Immature natural killer cell (primary cell): Measurements from ENCODE around the gene PLPPR1. TPM values are rescaled to one million over a fixed set of nuclear protein-coding genes. Genes with fewer than 3 reads are reported as not detected.
"Not testable (repeated sequence)": the region's sequence is repeated elsewhere in the genome, so short reads cannot be mapped to it uniquely, and the experiment has no call there.

Experiments used
- DNase-seq, 3 donors: peaks; one replicate each; pipeline ENCODE4 v3.0.0; 2022; ENCODE audit warnings: mixed read lengths in 1 of 3
- H3K27ac Mint-ChIP-seq, 6 donors: one replicate each; pipeline ENCODE4 v1.8.0; 2020; ENCODE audit warnings: mixed read lengths in 6 of 6, mild to moderate bottlenecking in 5 of 6, inconsistent platforms in 4 of 6, moderate library complexity in 3 of 6
- H3K27me3 Mint-ChIP-seq, 3 donors: one replicate each; pipeline ENCODE4 v1.8.0; 2020 to 2021; ENCODE audit warnings: low read depth in 3 of 3, mild to moderate bottlenecking in 3 of 3, mixed read lengths in 3 of 3, moderate library complexity in 3 of 3, inconsistent platforms in 1 of 3
- H3K36me3 Mint-ChIP-seq, 3 donors: one replicate each; pipeline ENCODE4 v1.8.0; 2020; ENCODE audit warnings: mixed read lengths in 3 of 3, inconsistent platforms in 2 of 3, mild to moderate bottlenecking in 2 of 3
- H3K4me1 Mint-ChIP-seq, 2 donors: one replicate each; pipeline ENCODE4 v1.8.0; 2020; ENCODE audit warnings: inconsistent platforms in 2 of 2, mild to moderate bottlenecking in 2 of 2, mixed read lengths in 2 of 2, moderate library complexity in 1 of 2
- H3K4me3 Mint-ChIP-seq, 5 donors: one replicate each; pipeline ENCODE4 v1.8.0; 2020; ENCODE audit warnings: mild to moderate bottlenecking in 5 of 5, mixed read lengths in 5 of 5, inconsistent platforms in 3 of 5, moderate library complexity in 3 of 5
- H3K9me3 Mint-ChIP-seq, 6 donors: one replicate each; pipeline ENCODE4 v1.8.0; 2020; ENCODE audit warnings: mild to moderate bottlenecking in 6 of 6, mixed read lengths in 6 of 6, inconsistent platforms in 4 of 6, moderate library complexity in 3 of 6
- polyA plus RNA-seq, 3 donors: library from polyadenylated mRNA; unstranded; fragments of 300-500 nt; fragmentation: Illumina TruSeq; gene quantifications; one replicate each; pipeline ENCODE4 v1.2.3, GENCODE V29; 2021

PLPPR1 gene
- polyA plus RNA-seq, 3 donors from 2014 or later, result not detected

DNA sequence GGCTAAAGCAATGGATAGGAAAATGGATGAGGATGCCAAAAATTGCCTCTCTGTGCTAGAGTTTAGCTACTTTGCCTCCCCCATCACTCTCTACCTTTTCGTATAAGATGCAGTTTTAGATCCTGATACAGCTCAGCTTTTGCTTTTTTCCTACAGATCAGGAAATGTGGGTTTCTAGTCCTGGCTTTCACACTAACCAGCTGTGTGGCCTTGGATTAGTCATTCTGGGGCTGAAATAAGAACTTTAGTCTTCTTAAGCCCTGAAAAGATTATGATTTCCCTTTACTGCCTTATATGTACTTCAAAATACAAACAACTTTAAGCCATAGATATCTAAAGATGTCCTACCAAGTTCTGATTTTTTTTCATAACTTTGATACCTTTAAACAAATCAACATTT, 239.9 kb downstream of the PLPPR1 start:
- Mint-ChIP-seq H3K9me3 (peaks cover 0 to 4% (median 0%) of the 10 kb centered on the region in 6 donors), H3K4me3 (no peak overlapping the region), H3K27me3 (peaks cover 2 to 4% (median 4%) of the 10 kb centered on the region in 3 donors), H3K4me1 (no peaks in the 10 kb centered on the region), H3K36me3 (no peaks in the 10 kb centered on the region), H3K27ac (no peak overlapping the region)
- no peak for DNase-seq

- DNase-seq, result no peak
- no peaks in the 10 kb centered on the region for H3K4me1 Mint-ChIP-seq
- H3K27ac Mint-ChIP-seq, result no peak overlapping the region
- H3K36me3 Mint-ChIP-seq, result no peaks in the 10 kb centered on the region
- no peak overlapping the region for H3K4me3 Mint-ChIP-seq
- H3K27me3 Mint-ChIP-seq, result peaks cover 2 to 4% (median 2%) of the 10 kb centered on the region in 3 donors
- peaks cover 0 to 1% (median 0%) of the 10 kb centered on the region in 6 donors for H3K9me3 Mint-ChIP-seq
Observed at GRCh38 chr9:101269591-101270283, 241.2 kb downstream of the PLPPR1 start.

- Mint-ChIP-seq H3K27me3 (peaks cover 2 to 4% (median 2%) of the 10 kb centered on the region in 3 donors), H3K4me1 (no peaks in the 10 kb centered on the region), H3K36me3 (no peaks in the 10 kb centered on the region), H3K9me3 (peaks cover 0 to 1% (median 0%) of the 10 kb centered on the region in 6 donors), H3K4me3 (no peak overlapping the region), H3K27ac (no peak overlapping the region)
- DNase-seq, result no peak
Observed at GRCh38 chr9:101270302-101270701, 241.8 kb downstream of the PLPPR1 start.

DNA sequence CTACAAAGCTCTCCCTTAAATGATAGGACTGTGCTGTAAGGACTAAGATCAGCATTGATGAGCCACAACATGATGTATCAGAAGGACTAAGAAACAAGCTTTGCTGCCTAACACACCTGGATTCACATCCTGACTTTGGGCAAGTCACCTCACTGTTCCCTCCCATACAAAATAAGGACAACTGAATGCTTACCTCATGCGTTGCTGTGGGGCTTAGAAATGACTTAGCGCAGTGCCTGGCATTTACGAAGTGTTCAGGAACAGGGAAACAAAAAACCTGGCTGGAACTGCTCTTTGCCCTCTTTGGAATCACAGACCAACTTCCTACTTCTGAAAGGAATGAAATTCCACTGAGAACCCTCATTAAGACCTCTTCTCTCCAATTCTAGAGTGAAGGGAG, 242.6 kb downstream of the PLPPR1 start:
- peaks cover 0 to 1% (median 0%) of the 10 kb centered on the region in 6 donors for H3K9me3 Mint-ChIP-seq
- H3K4me3 Mint-ChIP-seq, result no peak overlapping the region
- DNase-seq, result no peak
- H3K27me3 Mint-ChIP-seq, result peaks cover 0 to 4% (median 2%) of the 10 kb centered on the region in 3 donors
- no peak overlapping the region for H3K27ac Mint-ChIP-seq
- no peaks in the 10 kb centered on the region for H3K4me1 Mint-ChIP-seq
- H3K36me3 Mint-ChIP-seq, result no peaks in the 10 kb centered on the region

DNA sequence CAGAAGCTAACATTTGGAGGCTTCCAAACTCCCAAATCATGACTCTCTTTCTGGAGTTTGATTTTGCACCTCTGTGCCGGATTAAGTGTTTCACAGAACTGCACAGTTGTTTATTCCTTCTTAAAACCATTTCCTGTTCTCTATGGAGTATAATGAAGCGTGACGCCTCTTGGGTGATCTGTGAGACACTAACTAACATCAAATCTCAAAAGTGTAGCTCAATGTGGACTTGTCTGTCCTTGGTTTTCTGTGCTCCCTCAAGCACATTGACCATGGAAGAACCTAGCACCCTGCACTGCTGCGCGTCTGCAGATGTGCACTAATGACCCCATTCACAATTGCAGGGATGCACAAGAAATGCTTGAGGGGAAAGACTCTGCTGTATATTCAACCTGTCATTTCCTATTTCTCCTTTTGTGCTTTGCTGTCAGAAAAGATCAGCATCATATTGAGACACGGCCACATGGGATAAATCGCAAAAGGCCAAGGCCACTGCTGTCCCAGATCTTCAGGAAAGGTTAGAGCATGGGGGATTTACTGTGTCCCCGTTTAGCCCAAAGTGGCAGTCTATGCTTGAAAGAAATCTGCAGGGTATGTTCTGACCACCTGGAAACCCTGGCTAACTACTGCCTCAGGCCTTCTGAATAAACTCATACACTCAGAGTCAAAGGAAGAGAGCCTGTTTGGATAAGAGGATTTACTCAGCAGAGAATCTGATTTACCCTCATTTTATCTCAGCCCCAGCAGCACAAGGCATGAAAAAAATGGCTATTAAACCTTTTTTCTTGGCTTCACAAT, 246.6 kb downstream of the PLPPR1 start:
- Mint-ChIP-seq H3K27ac (no peak overlapping the region), H3K36me3 (no peaks in the 10 kb centered on the region), H3K9me3 (peaks cover 0 to 1% (median 0%) of the 10 kb centered on the region in 6 donors), H3K4me1 (no peaks in the 10 kb centered on the region), H3K4me3 (no peak overlapping the region), H3K27me3 (peaks cover 2% of the 10 kb centered on the region in 3 donors)
- no peak for DNase-seq

DNA sequence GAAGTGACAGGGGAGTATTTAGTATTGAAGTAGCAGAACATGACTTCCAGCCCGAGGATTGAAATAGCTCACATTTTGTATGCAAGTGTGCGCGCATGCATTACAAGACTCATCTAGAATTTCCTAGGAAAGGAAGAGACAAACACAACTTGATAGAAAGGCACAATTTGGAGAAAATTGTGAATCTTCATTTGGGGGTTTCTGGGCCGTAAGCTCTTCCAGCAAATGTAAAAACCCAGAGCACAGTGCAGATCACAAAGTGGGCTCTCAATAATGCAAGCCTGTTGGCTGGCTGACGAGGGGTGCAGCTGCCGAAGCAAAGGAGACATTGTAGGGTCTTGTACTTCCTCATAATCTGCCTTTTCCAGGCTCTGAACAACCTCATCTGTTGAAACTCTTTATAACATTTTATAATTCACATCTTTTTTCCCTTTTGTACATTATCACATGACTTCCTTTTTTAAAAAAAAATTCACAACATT, 247.3 kb downstream of the PLPPR1 start:
- DNase-seq, result no peak
- H3K4me3 Mint-ChIP-seq, result no peak overlapping the region
- no peaks in the 10 kb centered on the region for H3K4me1 Mint-ChIP-seq
- no peaks in the 10 kb centered on the region for H3K36me3 Mint-ChIP-seq
- no peak overlapping the region for H3K27ac Mint-ChIP-seq
- peaks cover 0 to 3% (median 0%) of the 10 kb centered on the region in 6 donors for H3K9me3 Mint-ChIP-seq
- peaks cover 2% of the 10 kb centered on the region in 3 donors for H3K27me3 Mint-ChIP-seq

DNA sequence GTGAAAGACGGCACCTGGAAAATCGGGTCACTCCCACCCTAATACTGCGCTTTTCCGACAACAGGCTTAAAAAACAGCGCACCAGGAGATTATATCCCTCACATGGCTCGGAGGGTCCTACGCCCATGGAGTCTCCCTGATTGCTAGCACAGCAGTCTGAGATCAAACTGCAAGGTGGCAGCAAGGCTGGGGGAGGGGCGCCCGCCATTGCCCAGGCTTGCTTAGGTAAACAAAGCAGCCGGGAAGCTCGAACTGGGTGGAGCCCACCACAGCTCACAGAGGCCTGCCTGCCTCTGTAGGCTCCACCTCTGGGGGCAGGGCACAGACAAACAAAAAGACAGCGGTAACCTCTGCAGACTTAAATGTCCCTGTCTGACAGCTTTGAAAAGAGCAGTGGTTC, 262.5 kb downstream of the PLPPR1 start:
- H3K9me3 Mint-ChIP-seq, H3K27ac Mint-ChIP-seq, H3K27me3 Mint-ChIP-seq, H3K36me3 Mint-ChIP-seq, DNase-seq, H3K4me1 Mint-ChIP-seq, H3K4me3 Mint-ChIP-seq: not testable (repeated sequence)

DNA sequence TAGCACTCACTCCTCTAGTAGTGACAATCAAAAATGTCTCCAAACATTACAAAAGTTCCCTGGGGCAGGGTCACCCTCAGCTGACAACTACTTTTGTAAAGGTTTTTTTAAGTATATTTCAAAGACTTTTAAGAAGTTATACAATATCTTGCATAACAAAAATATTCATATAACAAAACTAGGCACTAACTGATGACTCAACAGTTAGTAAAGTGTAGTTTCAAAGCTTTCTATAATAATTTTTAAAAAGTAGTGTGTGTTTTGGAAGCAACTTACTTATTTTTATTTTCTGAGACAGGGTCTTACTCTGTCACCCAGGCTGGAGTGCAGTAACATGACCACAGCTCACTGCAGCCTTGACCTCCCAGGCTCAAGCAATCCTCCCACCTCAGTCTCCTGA, 271.4 kb downstream of the PLPPR1 start:
- H3K4me1 Mint-ChIP-seq, result no peaks in the 10 kb centered on the region

GRCh38 chr9:101307051-101307450, 278.5 kb downstream of the PLPPR1 start:
- H3K4me1 Mint-ChIP-seq, result no peaks in the 10 kb centered on the region
- no peak overlapping the region for H3K4me3 Mint-ChIP-seq
- H3K27me3 Mint-ChIP-seq, result peaks cover 0 to 9% (median 0%) of the 10 kb centered on the region in 3 donors
- H3K9me3 Mint-ChIP-seq, result no peaks in the 10 kb centered on the region
- no peak overlapping the region for H3K27ac Mint-ChIP-seq
- no peaks in the 10 kb centered on the region for H3K36me3 Mint-ChIP-seq
- DNase-seq, result no peak

More for the DNA sequence above, 271.4 kb downstream of the PLPPR1 start:
- no peak for DNase-seq
- H3K27me3 Mint-ChIP-seq, result peaks cover 0 to 4% (median 0%) of the 10 kb centered on the region in 3 donors
- no peaks in the 10 kb centered on the region for H3K9me3 Mint-ChIP-seq
- H3K27ac Mint-ChIP-seq, result no peak overlapping the region
- no peak overlapping the region for H3K4me3 Mint-ChIP-seq
- no peaks in the 10 kb centered on the region for H3K36me3 Mint-ChIP-seq

- H3K4me3 Mint-ChIP-seq, result no peak overlapping the region
- no peaks in the 10 kb centered on the region for H3K36me3 Mint-ChIP-seq
- no peaks in the 10 kb centered on the region for H3K4me1 Mint-ChIP-seq
- peaks cover 0 to 9% (median 0%) of the 10 kb centered on the region in 3 donors for H3K27me3 Mint-ChIP-seq
- H3K9me3 Mint-ChIP-seq, result no peaks in the 10 kb centered on the region
- DNase-seq, result no peak
- H3K27ac Mint-ChIP-seq, result no peak overlapping the region
Observed at GRCh38 chr9:101307524-101308213, 279.1 kb downstream of the PLPPR1 start.

GRCh38 chr9:101309139-101309538, 280.6 kb downstream of the PLPPR1 start:
- Mint-ChIP-seq H3K27ac (no peak overlapping the region), H3K9me3 (no peaks in the 10 kb centered on the region), H3K4me1 (no peaks in the 10 kb centered on the region), H3K27me3 (peaks cover 0 to 10% (median 2%) of the 10 kb centered on the region in 3 donors), H3K36me3 (no peaks in the 10 kb centered on the region), H3K4me3 (no peak overlapping the region)
- no peak for DNase-seq

DNA sequence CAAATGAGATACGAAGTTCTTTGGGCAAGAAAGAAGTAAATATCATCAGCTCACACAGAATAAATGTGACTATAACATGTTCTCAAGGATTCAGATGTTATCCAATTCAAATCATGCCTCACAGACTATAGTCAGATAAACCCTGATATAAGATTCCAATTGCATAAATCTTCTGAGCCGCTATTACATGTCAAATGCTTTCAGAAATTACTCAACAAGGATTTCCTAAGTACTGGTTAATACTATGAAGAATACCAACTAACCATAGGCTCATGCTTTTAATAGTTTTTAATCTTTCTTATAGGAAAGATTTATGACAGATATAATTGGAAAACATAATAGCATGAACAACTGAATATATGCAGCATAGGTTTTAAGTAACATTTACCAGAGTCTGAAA, 282.7 kb downstream of the PLPPR1 start:
- no peak overlapping the region for H3K27ac Mint-ChIP-seq

DNA sequence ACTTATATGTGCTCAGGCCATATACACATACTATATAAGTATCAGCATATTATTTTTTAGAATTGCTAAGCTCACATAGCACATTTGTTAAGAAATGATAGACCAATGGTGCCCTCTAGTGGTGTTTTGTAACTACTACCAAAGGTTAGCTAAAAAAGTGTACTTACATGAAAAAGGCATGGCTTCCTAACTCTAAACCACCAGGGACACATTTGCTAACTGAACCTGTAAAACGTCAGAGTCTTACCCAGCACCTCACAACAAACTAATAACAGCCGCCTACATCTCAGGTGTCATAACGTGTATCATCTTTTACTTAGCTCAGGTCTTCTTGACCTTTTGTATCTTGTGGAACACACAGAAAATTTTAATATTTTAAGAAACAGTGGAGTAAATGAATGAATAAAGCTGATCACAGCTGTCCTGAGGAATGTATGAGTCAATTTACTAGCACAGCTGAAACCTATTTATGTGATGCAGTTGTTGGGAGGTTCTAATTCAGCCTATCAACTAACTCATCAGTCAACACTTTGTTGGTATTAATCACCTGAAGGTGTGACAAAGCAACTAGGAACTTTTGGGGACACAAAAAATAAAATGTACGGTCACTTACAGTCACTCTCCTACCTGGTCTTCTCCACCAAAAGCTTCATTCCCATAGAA, 283.4 kb downstream of the PLPPR1 start:
- Mint-ChIP-seq H3K4me3 (no peak overlapping the region), H3K36me3 (no peaks in the 10 kb centered on the region)

More for the DNA sequence above, 282.7 kb downstream of the PLPPR1 start:
- Mint-ChIP-seq H3K4me3 (no peak overlapping the region), H3K27me3 (peaks cover 0 to 9% (median 4%) of the 10 kb centered on the region in 3 donors), H3K9me3 (no peaks in the 10 kb centered on the region), H3K4me1 (no peaks in the 10 kb centered on the region), H3K36me3 (no peaks in the 10 kb centered on the region)
- DNase-seq, result no peak

More for the DNA sequence above, 283.4 kb downstream of the PLPPR1 start:
- Mint-ChIP-seq H3K27ac (no peak overlapping the region), H3K9me3 (no peaks in the 10 kb centered on the region), H3K4me1 (no peaks in the 10 kb centered on the region), H3K27me3 (peaks cover 0 to 11% (median 5%) of the 10 kb centered on the region in 3 donors)
- peak; percentile 26 to 35 (median 31) for DNase-seq
